Endothelial cell (in vitro differentiated cells): ENCODE results near the gene GPR132. TPM values are rescaled to one million over a fixed set of nuclear protein-coding genes. Genes with fewer than 3 reads are reported as not detected.

Experiments used
- DNase-seq: peaks from one replicate; pipeline ENCODE4 v3.0.0; 2021; ENCODE audit warnings: low spot score
- H3K27ac Mint-ChIP-seq: one replicate; pipeline ENCODE4 v1.8.0; 2021; ENCODE audit warnings: mixed read lengths, inconsistent platforms; ENCODE audit not compliant: unreplicated experiment
- H3K27me3 Mint-ChIP-seq: one replicate; pipeline ENCODE4 v1.8.0; 2021; ENCODE audit warnings: mild to moderate bottlenecking, moderate library complexity, mixed read lengths, inconsistent platforms; ENCODE audit not compliant: unreplicated experiment
- H3K36me3 Mint-ChIP-seq: one replicate; pipeline ENCODE4 v1.8.0; 2021; ENCODE audit warnings: mild to moderate bottlenecking, low read depth, mixed read lengths, inconsistent platforms; ENCODE audit not compliant: unreplicated experiment
- H3K4me1 Mint-ChIP-seq: one replicate; pipeline ENCODE4 v1.8.0; 2021; ENCODE audit warnings: mild to moderate bottlenecking, mixed read lengths, inconsistent platforms; ENCODE audit not compliant: unreplicated experiment
- H3K4me3 Mint-ChIP-seq: one replicate; pipeline ENCODE4 v1.8.0; 2021; ENCODE audit warnings: mild to moderate bottlenecking, mixed read lengths, inconsistent platforms; ENCODE audit not compliant: unreplicated experiment
- H3K9me3 Mint-ChIP-seq: one replicate; pipeline ENCODE4 v1.8.0; 2021; ENCODE audit warnings: mixed read lengths, inconsistent platforms; ENCODE audit not compliant: unreplicated experiment
- total RNA-seq: library from RNA; stranded (reverse); fragmentation: NEBNext Ultra II Directional; extraction: Animal tissue kit (Norgen Biotek cat#: 25700); gene quantifications from one replicate; pipeline ENCODE4 v1.2.1, GENCODE V29; 2021; ENCODE audit not compliant: unreplicated experiment
- TF ChIP-seq, protein P1 (sequence below): fragments of 200-600 bp; sonication (generic); IDR thresholded peaks from one replicate; pipeline ENCODE4 v1.5.0; 2021; ENCODE audit warnings: antibody characterized with exemption; ENCODE audit not compliant: unreplicated experiment

GPR132 gene
- total RNA-seq, 1 donor from 2014 or later: not detected

- Mint-ChIP-seq H3K27me3 (peaks cover 8% of the 10 kb centered on the region), H3K36me3 (peaks cover 11% of the 10 kb centered on the region), H3K4me3 (no peak overlapping the region), H3K9me3 (no peaks in the 10 kb centered on the region), H3K27ac (no peak overlapping the region), H3K4me1 (peaks cover 5% of the 10 kb centered on the region)
- no peak for DNase-seq
- TF ChIP-seq, protein P1, sequence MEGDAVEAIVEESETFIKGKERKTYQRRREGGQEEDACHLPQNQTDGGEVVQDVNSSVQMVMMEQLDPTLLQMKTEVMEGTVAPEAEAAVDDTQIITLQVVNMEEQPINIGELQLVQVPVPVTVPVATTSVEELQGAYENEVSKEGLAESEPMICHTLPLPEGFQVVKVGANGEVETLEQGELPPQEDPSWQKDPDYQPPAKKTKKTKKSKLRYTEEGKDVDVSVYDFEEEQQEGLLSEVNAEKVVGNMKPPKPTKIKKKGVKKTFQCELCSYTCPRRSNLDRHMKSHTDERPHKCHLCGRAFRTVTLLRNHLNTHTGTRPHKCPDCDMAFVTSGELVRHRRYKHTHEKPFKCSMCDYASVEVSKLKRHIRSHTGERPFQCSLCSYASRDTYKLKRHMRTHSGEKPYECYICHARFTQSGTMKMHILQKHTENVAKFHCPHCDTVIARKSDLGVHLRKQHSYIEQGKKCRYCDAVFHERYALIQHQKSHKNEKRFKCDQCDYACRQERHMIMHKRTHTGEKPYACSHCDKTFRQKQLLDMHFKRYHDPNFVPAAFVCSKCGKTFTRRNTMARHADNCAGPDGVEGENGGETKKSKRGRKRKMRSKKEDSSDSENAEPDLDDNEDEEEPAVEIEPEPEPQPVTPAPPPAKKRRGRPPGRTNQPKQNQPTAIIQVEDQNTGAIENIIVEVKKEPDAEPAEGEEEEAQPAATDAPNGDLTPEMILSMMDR: no peak
Measured at GRCh38 chr14:105053421-105053820, 11.8 kb downstream of the GPR132 start.

DNA sequence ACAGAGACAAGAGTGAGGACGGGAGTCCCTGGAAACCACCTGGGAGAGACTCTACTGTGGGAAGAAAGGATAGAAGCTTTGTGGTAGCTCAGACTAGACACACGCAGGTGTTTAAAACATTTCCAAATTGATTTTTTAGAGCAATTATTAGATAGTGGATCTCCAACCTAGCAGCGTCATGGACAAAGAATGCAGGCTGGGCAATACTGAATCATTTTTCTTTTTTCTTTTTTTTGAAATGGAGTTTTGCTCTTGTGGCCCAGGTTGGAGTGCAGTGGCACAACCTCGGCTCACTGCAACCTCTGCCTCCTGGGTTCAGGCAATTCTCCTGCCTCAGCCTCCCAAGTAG, 13.1 kb downstream of the GPR132 start:
- peaks cover 11% of the 10 kb centered on the region for H3K36me3 Mint-ChIP-seq
- no peak for DNase-seq
- TF ChIP-seq, protein P1: no peak
- H3K27ac Mint-ChIP-seq: no peak overlapping the region
- no peaks in the 10 kb centered on the region for H3K9me3 Mint-ChIP-seq
- H3K4me1 Mint-ChIP-seq: peaks cover 5% of the 10 kb centered on the region
- H3K4me3 Mint-ChIP-seq: no peak overlapping the region
- peaks cover 8% of the 10 kb centered on the region for H3K27me3 Mint-ChIP-seq

GRCh38 chr14:105051182-105052109, 13.8 kb downstream of the GPR132 start:
- no peak for DNase-seq
- H3K4me3 Mint-ChIP-seq: no peak overlapping the region
- no peaks in the 10 kb centered on the region for H3K9me3 Mint-ChIP-seq
- no peak overlapping the region for H3K27ac Mint-ChIP-seq
- H3K36me3 Mint-ChIP-seq: peaks cover 11% of the 10 kb centered on the region
- TF ChIP-seq, protein P1: no peak
- peaks cover 5% of the 10 kb centered on the region for H3K27me3 Mint-ChIP-seq
- peaks cover 5% of the 10 kb centered on the region for H3K4me1 Mint-ChIP-seq

- H3K4me1 Mint-ChIP-seq: peaks cover 5% of the 10 kb centered on the region
- peaks cover 5% of the 10 kb centered on the region for H3K27me3 Mint-ChIP-seq
- no peaks in the 10 kb centered on the region for H3K9me3 Mint-ChIP-seq
- no peak overlapping the region for H3K27ac Mint-ChIP-seq
- H3K36me3 Mint-ChIP-seq: peaks cover 11% of the 10 kb centered on the region
- TF ChIP-seq, protein P1: no peak
- no peak for DNase-seq
- no peak overlapping the region for H3K4me3 Mint-ChIP-seq
Measured at GRCh38 chr14:105050551-105050897, 14.7 kb downstream of the GPR132 start.
